Measurements from ENCODE around the gene MRGPRG.

The MRGPRG gene

DNA sequence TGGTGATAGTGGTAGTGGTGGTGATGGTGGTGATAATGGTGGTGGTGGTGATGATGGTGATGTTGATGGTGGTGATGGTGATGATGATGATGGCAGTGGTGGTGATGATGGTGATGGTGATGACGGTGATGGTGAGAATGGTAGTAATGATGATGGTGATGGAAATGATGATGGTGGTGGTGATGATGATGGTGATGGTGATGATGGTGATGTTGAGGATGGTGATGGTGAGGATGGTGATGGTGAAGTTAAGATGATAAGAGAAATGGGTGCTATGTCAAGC lies 11.8 kb downstream of the MRGPRG start:
- no peak for DNase-seq

DNA sequence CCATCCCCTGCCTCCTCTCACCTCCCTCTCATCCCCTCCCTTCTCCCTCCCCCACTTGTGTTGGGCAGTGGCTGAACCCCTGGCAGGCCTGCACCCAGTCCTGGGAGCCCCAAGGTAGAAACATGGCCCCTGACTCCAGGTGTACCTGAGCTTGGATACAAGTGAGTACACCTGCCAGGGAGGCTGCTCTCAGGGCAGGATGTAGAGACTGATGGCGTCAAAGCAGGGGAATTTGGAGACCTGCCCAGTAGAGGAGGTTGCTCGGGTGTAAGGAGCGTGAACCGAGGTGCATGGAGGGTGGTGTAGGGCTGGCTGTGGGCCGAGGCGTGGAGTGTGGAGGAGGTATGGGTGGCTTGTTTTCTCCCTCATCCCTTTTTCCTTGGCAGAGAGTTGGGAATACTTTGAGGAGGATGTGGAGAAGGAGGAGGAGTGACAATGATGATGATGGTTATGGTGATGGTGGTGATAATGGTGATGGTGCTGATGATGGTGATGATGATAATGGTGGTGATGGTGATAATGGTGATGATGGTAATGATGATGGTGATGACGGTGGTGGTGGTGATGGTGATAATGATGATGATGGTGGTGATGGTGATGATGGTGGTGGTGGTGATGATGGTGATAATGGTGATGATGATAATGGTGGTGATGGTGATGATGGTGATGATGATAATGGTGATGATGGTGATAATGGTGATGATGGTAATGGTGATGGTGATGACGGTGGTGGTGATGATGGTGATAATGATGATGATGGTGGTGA lies 12.3 kb downstream of the MRGPRG start:
- no peak for DNase-seq

DNA sequence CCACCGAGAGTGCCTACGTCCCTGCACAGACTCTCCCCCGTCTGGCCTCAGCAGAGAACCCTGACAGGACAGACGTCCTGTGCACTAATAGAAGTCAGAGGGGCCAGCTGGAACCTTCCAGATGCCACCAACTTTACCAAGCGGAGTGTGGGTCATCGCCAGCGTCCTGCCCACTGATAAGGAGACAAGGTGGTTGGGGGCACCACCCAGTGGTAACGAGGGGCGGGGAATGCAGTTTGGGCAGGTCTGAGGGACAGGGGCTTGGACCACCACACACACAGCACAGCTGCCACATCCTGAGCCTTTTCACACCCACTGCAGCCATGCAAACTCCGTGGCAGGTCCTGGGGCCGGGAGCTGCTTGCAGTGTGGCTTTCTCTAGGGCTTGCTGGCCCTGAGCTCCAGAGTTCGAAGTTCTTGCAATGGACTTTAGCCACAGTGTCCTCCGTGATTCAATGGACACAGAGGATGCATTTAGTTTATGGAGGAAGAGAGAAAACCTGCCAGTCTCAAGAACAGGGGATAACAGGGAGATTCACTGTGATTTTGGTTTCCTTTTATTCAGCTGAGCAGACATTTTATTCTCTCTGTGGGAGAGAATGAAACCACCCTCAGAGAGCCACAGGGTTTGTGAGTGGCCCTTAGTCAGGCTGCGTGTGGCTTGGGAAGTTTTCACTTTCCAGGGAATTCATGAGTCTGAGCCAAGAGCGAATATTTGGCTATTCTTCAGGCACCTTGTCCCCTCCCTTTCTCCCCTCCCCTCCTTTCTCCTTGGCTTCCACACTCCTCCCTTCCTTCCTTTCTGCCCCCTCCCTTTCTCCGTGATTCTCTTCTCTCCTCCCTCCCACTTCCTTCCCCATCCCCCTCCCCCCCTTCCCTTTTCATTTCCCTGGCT lies 13.1 kb downstream of the MRGPRG start:
- DNase-seq: no peak

- DNase-seq: no peak
Observed at GRCh38 chr11:3204141-3205015, 14.2 kb downstream of the MRGPRG start.

DNA sequence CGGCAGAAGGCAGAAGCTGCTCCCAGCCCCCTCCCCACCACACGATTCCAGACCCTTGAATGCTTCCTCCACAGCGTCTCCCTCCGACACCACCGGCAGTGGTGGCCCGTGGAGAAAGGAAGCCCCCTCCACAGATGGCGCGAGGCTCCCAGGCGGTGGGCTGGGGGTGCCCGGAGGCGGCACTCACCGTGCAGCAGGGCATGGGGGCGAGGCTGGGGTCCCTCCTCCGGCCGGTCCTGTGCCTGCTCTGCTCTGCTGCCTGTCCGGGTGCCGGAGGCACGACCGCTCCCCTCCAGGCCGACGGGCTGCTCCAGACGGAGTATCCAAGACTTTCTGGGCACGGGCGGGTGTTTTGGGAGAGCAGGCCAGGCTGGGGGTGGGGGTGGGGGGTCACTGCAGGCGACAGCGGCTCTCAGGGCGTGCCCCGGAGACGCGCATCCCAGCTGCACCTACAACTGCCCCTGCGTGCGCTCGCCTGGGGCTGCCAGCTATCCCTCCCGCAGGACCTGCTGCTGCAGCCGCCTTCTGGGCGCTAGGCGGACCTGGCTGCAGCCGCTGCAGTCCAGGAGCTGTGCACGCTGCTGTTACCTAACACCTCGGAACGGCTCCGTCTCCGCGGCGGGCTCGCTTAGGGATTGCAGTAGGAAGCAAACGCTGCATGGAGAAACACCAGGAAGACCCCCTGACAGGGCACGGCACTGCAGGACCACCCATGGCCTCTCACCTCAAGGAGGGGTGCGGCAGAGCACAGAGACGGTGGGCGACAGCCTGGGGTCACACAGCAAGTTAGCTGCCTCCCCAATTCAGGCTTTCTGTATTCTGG lies 15.2 kb downstream of the MRGPRG start:
- DNase-seq: no peak

- no peak for DNase-seq
Observed at GRCh38 chr11:3202759-3203158, 15.9 kb downstream of the MRGPRG start.

DNA sequence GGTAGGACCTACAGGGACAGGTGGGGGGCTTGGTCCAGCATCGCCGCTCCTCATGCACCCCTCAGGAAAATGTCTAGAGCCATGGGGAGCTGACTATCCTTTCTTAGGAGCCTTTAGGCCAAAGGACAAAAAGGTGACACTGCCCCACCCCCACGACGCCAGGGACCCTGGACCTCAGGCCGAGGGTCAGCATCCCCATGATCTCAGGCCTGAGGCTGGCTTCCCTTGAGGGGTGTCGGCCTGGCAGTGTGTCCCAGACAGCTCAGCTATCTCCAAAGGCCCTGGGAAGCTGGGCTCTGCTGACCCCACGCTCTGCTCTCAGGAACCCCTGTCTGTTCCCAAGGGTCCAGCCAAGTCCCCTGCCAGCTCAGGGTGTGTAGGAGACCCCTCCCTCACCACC lies 16.3 kb downstream of the MRGPRG start:
- no peak for DNase-seq

DNA sequence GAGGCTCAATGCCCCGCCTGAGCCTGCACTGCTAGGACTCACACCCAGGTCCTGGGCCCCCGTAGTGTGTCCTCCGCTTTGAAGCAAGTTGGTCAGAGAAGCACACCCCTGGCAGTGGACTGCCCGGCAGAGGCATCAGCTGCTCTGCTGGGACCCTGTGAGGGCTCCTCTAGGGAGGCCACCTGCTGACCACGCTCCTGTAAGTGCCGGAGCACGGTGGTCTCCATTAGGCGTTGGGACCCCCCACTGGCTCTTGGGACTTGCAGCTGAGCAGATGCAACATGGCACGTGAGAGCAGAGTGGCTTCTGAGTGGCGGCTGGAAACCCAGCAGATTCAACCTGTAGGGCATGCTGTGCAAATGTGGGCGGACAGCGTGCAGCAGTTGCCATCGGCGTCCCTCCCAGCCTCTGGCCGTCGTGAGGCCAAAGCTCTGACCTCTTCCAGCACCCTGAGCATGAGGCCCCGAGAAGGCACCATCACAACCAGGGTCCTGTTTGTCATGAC lies 16.9 kb downstream of the MRGPRG start:
- no peak for DNase-seq

GRCh38 chr11:3201112-3201581 lies 17.5 kb downstream of the MRGPRG start:
- no peak for DNase-seq

DNA sequence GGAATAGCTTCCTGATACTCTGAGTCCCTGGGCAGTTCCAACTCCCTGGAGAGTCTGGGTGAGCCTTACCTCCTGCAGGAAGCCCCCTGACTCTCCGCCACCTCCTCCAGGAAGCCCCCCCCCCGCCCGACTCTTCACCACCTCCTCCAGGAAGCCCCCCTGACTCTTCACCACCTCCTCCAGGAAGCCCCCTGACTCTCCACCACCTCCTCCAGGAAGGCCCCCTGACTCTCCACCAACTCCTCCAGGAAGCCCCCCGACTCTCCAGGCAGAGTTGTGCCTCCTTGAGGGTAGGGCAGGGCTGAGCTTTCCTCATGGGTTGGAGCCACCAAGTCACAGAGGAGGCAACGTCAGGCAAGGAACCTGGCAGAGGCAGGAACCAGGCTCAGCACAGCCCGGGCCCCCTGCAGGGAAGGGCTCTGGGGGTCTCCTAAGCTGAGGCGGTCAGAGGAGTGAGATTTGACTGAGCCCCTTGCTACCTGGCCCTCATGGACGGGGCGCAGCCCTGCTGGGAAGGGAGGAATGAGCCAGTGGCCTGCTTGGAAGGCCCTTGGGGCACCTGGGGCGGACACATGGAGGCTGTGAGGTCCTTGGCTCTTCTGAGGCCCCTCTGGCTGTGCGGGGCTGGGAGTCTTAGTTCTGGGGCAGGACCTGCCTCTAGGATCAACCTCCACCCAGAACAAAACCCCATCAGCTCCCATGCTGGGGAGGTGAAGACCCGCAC lies 18.1 kb downstream of the MRGPRG start:
- no peak for DNase-seq

DNA sequence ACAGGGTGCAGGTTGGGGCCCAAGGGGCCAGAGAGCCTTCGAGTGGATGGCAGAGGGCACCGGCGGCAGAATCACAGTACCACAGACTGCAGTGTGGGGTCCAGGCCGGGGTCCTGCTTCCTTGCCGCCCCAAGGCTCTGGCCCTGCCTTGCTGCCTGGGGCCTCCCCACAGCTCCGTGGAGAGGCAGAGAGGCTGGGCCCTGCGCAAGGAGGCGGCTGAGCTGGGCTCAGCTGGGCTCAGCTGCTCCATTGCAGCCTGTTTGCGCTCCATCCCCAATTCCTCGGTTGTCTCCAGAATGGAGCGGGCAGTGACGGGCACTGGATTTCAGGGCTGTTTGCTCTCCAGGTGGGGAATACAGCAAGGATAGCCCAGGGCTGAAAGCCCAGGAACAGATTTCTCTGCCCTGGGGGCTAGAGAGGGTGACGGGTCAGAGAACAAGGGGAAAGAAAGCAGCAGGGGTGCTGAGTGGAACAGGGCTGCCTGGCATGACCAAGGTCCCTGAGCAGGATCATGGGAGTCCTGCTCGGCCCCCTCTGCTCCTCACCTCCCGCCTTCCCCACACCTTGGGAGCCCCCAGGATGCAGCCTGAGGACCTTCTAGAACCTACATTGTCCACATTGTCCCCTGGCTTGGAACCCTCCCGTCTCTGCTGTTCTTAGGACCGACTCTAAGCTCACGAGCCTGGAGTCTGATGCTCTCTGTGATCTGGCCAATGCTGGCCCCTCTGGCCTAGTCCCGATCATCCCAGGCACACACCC lies 18.9 kb downstream of the MRGPRG start:
- DNase-seq: no peak

- no peak for DNase-seq
Observed at GRCh38 chr11:3198815-3199214, 19.8 kb downstream of the MRGPRG start.

DNA sequence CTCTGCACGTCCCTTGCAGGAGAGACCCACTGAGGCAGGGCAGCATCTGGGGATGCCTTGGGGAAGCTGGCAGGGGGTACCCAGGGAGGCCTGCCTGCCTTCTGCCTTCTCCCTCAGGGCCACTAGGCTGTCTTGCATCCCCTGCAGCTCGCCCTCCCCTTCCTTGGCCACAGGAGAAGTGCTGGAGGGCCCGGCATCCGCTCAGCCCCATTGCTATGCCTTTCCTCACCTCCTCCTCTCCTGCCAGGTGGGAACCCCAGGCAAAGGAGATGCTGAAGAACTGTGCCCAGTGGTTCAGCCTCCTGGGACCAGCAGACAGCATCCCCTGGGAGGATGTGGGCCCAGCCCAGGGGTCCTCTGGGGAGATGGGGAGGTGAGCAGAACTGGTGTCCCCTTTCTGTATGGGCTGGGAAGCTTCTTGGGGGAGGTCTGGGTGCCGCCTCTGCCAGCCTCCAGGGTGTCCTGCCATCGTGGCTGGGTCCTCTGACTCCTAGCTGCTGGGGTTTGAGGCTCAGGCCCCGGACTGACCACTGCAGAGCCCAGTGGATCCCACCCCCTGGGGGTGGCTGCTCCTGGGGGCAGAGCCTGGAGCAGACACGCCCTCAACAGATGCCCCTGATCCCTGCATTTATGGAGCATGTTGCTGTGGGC lies 20.6 kb downstream of the MRGPRG start:
- no peak for DNase-seq

- DNase-seq: no peak
Observed at GRCh38 chr11:3197044-3197695, 21.4 kb downstream of the MRGPRG start.

DNA sequence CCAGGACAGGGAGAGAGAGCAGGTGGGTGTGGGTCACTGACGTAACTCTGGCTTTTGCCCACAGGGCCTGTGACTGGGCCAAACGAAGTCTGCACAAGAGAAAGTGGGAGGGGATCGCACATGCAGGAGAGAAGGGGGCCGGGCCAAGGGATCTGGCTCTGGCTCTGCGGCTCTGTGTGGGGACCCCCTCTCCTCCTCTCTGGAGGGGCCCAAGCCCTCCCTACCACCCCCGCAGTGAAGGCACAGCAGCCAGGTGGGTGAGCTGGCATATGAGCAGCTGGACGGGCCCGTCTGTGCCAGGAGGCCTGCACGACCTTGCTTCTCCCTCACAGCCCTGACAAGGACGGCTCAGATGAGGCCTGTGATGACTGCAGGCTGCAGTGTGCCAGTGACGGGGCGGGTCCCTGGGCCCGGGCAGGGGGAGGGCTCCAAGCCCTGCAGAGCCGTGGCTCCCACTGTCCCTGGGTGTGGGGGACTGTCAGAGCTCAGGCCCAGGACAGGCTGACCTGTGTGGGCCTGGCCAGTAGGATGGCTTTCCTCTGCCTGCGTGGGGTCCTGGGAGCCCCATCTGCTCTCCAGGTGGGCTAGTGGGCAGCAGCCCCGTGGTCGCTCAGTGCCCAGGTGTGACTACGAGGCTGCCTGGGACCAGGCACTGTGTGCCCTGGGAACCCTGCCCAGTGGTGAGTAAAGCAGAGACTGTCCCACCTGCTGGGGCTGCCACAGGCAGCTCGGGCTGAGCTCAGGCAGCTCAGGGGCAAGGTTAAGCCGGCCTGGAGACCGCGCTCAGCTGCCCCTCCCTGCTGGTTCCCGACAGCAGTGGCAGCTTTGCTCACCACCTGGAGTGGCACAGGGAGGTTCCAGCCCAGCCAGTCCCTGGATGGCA lies 22.2 kb downstream of the MRGPRG start:
- no peak for DNase-seq

GRCh38 chr11:3195251-3196160 lies 23.1 kb downstream of the MRGPRG start:
- no peak for DNase-seq

Data from CD4-positive, alpha-beta T cell treated with Interleukin-17A for 4 hours (primary cell).